NCI-H526 treated with DMSO at 0.1 percent for 48 hours (cell line): ENCODE measurements around the gene PRR7.
A peak's percentile ranks its signal among the peaks of the same experiment; 100 is the strongest.

Experiments
- DNase-seq: peaks from one replicate; lab custom pipeline; 2025; lab: John Stamatoyannopoulos, UW

Gene PRR7

GRCh38 chr5:177437623-177438022 is 9.0 kb upstream of the PRR7 start:
- DNase-seq, result no peak

- DNase-seq, result no peak
These were observed 8.1 kb upstream of the PRR7 start for GRCh38 chr5:177438468-177438867.

GRCh38 chr5:177439518-177440053 is 7.0 kb upstream of the PRR7 start:
- DNase-seq, result no peak

GRCh38 chr5:177440211-177440989 is 6.2 kb upstream of the PRR7 start:
- no peak for DNase-seq

GRCh38 chr5:177440990-177441780 is 5.4 kb upstream of the PRR7 start:
- no peak for DNase-seq

- DNase-seq, result no peak
These were observed 4.4 kb upstream of the PRR7 start for GRCh38 chr5:177442066-177442826.

- no peak for DNase-seq
These were observed 3.2 kb upstream of the PRR7 start for GRCh38 chr5:177443144-177443983.

- no peak for DNase-seq
These were observed 2.2 kb upstream of the PRR7 start for GRCh38 chr5:177444106-177445051.

GRCh38 chr5:177445052-177445916 is 1.3 kb upstream of the PRR7 start:
- DNase-seq, result no peak

- no peak for DNase-seq
These were observed 756 bp upstream of the PRR7 start for GRCh38 chr5:177445917-177446199.

- DNase-seq, result peak; percentile 63
These were observed 524 bp downstream of the PRR7 start for GRCh38 chr5:177447066-177447610.

GRCh38 chr5:177447611-177448243 is 1.1 kb downstream of the PRR7 start:
- DNase-seq, result no peak

- DNase-seq, result no peak
These were observed 1.8 kb downstream of the PRR7 start for GRCh38 chr5:177448244-177448950.

GRCh38 chr5:177449140-177450061 is 2.8 kb downstream of the PRR7 start:
- DNase-seq, result no peak

- DNase-seq, result no peak
These were observed 4.2 kb downstream of the PRR7 start for GRCh38 chr5:177450667-177451424.
